ENCODE measurements around the gene ADAMTS6.

DNA sequence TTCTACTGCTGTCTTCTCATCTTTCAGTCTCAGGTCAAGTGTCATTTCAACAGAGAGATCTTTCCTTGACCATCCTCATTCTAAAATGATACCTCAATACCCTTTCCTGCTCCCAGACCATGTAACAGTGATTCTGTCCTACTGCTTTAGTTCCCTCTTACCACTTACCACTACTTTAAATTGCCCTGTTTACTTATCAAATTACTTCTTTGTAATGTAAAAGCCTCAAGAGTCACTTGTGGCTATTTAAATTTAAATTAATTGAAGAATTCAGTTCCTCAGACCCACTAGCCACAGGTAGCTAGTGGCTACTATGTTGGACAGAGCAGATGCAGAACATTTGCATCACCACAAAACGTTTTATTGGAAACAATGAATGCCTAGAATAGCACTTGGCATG lies 217.3 kb downstream of the ADAMTS6 start:
- TF ChIP-seq, protein P1, sequence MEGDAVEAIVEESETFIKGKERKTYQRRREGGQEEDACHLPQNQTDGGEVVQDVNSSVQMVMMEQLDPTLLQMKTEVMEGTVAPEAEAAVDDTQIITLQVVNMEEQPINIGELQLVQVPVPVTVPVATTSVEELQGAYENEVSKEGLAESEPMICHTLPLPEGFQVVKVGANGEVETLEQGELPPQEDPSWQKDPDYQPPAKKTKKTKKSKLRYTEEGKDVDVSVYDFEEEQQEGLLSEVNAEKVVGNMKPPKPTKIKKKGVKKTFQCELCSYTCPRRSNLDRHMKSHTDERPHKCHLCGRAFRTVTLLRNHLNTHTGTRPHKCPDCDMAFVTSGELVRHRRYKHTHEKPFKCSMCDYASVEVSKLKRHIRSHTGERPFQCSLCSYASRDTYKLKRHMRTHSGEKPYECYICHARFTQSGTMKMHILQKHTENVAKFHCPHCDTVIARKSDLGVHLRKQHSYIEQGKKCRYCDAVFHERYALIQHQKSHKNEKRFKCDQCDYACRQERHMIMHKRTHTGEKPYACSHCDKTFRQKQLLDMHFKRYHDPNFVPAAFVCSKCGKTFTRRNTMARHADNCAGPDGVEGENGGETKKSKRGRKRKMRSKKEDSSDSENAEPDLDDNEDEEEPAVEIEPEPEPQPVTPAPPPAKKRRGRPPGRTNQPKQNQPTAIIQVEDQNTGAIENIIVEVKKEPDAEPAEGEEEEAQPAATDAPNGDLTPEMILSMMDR (IDR thresholded peaks at IDR 0.05): no peak
- TF ChIP-seq EZH2 (IDR thresholded peaks at IDR 0.05; ENCODE audit: borderline replicate concordance, insufficient read depth, low read depth, low read length, poor library complexity, severe bottlenecking): no peak
